Stimulated activated naive CD8-positive, alpha-beta T cell treated with anti-CD3 and anti-CD28 coated beads, Interleukin-15, Interleukin-2, amounts not matched to agents 100 U/mL and 50 U/mL, for 24 hours (primary cell): ENCODE data around the gene IDUA.
"Not testable (repeated sequence)": the region's sequence is repeated elsewhere in the genome, so short reads cannot be mapped to it uniquely, and the experiment has no call there.

Experiments used
- ATAC-seq: fragments of 150-1000 bp; cut with Tn5 transposase; one replicate; pipeline ENCODE4 v1.10.0; 2021
- DNase-seq: peaks from one replicate; pipeline ENCODE4 v3.0.0; 2021

Gene IDUA

GRCh38 chr4:1046581-1047011 is 59.8 kb downstream of the IDUA start:
- ATAC-seq, DNase-seq: not testable (repeated sequence)

GRCh38 chr4:1047106-1047975 is 60.5 kb downstream of the IDUA start:
- DNase-seq: no peak
- ATAC-seq: no peak

- no peak for DNase-seq
- no peak for ATAC-seq
These were observed 61.3 kb downstream of the IDUA start for GRCh38 chr4:1047976-1048772.

DNA sequence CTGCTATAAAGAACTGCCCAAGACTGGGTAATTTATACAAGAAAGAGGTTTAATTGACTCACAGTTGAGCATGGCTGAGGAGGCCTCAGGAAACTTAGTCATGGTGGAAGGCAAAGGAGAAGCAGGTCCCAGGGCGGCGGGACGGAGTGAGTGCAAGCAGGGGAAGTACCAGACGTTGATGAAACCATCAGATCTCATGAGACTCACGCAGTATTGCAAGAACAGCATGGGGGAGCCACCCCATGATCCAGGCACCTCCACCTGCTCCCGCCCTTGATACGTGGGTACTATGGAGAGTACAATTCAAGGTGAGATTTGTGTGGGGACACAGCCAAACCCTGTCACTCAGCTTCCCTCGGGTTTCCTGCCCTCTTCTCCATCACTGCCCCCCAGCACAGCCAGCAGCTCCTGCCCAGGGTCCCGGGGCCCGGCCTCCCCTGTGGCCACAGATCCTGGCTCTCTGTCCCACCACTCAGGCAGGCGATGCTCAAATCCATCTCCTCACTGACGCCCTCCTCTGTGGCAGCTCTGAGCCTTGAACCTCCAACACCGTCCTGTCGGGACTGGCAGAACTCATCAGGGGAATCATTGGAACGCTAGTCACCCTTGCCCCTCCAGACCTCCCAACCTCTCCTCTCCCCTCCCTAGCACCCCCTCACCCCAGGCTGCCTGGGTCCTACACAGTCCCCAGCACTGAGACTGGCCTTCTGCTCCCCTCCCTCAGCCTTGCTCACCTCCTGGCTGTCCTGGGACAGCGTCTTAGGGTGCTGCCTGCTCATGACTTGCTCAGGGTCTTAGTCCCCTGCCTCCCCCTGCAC is 62.1 kb downstream of the IDUA start:
- peak; percentile 29 for DNase-seq
- peak; percentile 48 for ATAC-seq

DNA sequence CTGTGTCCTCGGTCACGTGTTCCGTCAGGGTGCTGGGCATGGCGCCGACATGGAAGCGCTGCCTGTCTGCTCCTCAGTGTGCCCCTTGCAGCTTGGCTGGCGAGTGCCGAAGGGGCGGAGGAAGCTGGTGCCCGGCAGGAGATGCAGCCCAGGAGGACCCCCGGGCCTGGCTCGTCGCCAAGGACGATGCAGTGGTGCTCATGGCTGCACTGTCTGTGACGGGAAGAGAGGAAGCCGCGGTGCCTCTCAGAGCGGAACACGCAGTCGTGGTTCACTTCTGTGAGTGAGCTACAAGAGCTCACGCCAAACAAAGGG is 62.7 kb downstream of the IDUA start:
- no peak for ATAC-seq
- DNase-seq: no peak

GRCh38 chr4:1050486-1051213 is 63.8 kb downstream of the IDUA start:
- DNase-seq: no peak
- no peak for ATAC-seq

GRCh38 chr4:1051472-1051871 is 64.6 kb downstream of the IDUA start:
- no peak for ATAC-seq

GRCh38 chr4:1052231-1052671 is 65.4 kb downstream of the IDUA start:
- ATAC-seq: no peak
- DNase-seq: no peak

More at GRCh38 chr4:1051472-1051871, 64.6 kb downstream of the IDUA start:
- no peak for DNase-seq

DNA sequence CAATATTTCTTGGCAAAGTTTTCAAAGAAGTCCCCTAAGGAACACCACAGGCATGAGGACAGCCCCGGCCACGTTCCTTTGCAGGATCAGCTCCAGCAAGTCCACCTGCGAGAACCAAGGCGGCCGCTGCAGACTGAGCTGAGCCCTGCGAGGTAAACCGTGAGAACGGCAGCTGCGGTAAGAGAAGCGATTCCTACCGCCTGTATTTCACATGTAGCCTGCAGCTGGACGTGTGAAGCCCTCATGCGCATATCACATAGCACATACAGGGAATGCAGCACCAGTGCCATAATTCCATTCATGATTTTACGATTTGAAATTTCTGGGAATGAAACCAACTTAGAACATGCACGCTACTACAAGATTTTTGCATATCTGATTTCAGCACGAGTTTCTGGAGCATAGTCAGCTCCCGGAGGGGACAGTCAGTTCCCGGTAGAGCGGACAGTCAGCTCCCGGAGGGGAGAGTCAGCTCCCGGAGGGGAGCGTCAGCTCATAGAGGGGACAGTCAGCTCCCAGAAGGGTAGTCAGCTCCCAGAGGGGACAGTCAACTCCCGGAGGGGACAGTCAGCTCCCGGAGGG is 66.3 kb downstream of the IDUA start:
- no peak for DNase-seq
- ATAC-seq: no peak

GRCh38 chr4:1053891-1054290 is 67.0 kb downstream of the IDUA start:
- DNase-seq, ATAC-seq: not testable (repeated sequence)
